ENCODE measurements around the gene BCAP29. TPM values are rescaled to one million over a fixed set of nuclear protein-coding genes. Genes with fewer than 3 reads are reported as not detected.
"Not testable (repeated sequence)": the region's sequence is repeated elsewhere in the genome, so short reads cannot be mapped to it uniquely, and the experiment has no call there.

BCAP29 gene, protein sequence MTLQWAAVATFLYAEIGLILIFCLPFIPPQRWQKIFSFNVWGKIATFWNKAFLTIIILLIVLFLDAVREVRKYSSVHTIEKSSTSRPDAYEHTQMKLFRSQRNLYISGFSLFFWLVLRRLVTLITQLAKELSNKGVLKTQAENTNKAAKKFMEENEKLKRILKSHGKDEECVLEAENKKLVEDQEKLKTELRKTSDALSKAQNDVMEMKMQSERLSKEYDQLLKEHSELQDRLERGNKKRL
- total RNA-seq: 109 TPM
- long read RNA-seq, full-length matches to known transcripts: 134 of 165 reads
- long read RNA-seq, partial matches to known transcripts: 17 of 165 reads
- long read RNA-seq, other reads (novel, unspliced or antisense): 14 of 165 reads

DNA sequence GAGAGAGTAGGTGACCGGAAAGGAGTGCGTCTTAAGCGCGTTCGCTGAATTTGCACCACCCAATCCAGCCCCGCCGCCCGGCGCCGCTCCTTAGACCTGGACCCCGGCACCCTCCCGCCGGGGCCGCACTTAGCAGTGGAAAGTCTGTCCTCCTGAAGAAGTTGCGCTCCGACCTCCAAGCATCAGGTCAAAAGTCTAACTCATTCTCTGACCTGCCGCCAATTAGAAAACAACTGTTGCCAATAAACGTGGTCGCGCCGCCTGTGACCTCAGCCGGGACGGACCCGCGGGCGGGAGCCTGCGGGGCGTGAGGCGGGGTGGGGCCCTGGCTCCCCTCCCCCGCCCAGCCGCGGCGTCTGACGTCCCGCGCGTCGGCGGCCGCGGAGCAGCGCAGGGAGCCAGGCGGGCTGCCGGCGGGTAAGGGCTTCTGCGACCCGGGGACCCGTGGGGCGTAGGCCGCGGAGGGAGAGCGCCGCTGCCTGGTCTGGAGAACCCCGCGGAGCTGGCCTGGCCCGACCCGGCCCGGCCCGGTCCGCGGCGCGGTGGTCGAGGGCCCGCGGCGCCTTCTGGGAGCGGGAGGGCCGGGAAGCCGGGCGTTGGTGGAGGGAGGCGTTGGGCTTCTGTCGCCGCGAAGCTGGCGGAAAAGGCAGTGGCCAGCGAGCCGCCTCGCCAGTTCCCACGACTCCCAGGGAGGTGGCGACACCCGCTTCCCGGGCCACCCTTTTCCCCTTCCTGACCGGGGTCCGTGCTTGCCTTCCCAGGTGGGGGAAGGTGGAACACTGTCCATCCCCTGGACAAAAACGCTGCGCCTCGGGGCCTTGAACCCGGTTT lies at the start of gene BCAP29:
Gene BCAP29, plus strand, starts transcription at position 362 of the 831 bp plus-strand sequence. CDS start 527 bp downstream, outside the sequence.
- intact Hi-C loops (cut with DNase I): loop anchor here (1.0 to 2.0 kb wide), 4 partner anchors 15 to 412 kb away; no protein-coding TSS in a partner anchor
- peak; percentile 92 for DNase-seq (ENCODE audit: low spot score)

DNA sequence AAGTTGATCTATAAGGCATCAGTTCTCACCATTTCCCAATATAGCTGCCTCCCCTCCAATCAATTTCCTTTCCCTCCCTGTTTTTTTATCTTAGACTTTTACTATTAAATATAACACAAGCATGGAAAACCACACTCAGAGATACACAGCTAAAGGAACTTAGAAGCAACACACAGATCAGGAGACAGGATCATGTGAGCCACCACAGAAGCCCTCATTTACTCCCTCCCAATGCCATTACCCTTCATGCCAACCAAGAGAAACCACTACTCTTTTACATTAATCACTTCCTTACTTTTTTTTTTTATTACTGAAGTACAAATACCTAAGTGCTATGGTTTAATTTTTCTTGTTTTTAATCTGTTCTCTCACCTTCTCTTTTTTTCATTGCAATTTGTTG lies 49.3 kb upstream of the BCAP29 start:
- intact Hi-C loops (cut with DNase I): no loop called here
- no peak for DNase-seq (ENCODE audit: low spot score)

DNA sequence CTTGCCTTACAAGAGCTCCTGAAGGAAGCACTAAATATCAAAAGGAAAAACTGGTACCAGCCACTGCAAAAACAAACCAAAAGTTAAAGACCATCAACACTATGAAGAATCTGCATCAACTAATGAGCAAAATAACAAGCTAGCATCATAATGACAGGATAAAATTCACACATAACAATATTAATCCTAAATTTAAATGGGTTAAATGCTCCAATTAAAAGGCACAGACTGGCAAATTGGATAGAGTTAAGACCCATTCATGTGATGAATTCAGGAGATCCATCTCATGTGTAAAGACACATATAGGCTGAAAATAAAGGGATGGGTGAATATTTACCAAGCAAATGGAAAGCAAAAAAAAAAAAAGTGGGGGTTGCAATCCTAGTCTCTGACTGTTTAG lies 45.9 kb upstream of the BCAP29 start:
- intact Hi-C loops (cut with DNase I): no loop called here
- no peak for DNase-seq (ENCODE audit: low spot score)

DNA sequence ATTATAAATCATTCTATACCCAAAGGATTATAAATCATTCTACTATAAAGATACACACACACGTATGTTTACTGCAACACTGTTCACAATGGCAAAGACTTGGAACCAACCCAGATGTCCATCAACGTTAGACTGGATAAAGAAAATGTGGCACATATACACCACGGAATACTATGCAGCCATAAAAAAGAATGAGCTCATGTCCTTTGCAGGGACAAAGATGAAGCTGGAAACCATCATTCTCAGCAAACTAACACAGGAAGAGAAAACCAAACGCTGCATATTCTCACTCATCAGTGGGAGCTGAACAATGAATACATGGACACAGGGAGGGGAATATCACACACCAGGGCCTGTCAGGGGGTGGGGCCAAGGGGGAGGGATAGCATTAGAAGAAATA lies 42.8 kb upstream of the BCAP29 start:
- DNase-seq (ENCODE audit: low spot score); intact Hi-C loops (cut with DNase I): not testable (repeated sequence)

DNA sequence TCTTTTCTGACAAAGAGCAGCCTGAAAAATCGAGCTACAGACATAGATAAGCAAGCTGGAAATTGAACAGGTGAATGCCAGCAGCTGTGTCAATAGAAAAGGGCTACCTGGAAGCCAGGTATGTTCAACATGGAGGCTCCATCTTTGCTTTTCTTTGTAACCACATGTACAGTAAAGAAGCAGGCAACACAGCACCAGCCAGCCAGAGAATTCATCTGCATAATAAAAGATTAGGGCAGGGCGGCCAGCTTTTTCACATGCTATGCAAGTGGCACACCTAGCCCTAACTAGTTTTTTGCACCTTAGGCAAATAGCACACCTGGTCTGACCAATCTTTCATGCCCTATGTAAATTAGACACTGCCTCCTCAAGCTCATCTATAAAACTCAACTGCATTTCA lies 42.0 kb upstream of the BCAP29 start:
- intact Hi-C loops (cut with DNase I): no loop called here
- DNase-seq (ENCODE audit: low spot score): no peak

DNA sequence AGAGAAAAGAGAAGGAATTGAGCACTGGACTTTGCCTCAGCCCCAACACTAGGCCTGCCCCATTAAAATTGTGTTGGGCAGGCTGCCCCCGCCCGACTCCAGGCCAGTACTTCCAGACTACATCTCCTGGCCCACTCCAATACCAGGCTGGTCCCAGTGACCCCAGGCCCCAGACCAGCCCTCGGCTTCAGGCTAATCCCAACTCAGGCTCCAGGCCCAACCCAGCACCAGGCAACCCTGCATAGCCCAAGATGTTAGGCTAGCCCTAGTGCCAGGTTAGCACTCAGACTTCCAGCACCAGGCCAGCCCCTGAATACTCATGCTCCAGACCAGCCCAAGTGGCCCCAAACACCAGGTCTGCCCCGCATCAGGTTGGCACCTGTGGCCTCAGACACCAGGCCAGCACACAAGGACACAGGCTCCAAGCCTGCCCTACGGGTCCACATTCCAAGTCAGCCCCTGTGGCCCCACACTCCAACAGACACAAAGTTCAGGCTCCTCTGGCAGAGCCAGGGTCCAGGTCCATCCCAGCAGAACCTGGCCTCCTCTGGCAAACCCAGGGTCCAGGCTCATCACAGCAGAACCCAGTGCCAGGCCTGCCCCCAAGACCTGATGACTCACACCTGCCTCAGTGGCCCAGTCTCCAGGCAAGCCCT lies 36.6 kb upstream of the BCAP29 start:
- intact Hi-C loops (cut with DNase I): no loop called here
- no peak for DNase-seq (ENCODE audit: low spot score)

DNA sequence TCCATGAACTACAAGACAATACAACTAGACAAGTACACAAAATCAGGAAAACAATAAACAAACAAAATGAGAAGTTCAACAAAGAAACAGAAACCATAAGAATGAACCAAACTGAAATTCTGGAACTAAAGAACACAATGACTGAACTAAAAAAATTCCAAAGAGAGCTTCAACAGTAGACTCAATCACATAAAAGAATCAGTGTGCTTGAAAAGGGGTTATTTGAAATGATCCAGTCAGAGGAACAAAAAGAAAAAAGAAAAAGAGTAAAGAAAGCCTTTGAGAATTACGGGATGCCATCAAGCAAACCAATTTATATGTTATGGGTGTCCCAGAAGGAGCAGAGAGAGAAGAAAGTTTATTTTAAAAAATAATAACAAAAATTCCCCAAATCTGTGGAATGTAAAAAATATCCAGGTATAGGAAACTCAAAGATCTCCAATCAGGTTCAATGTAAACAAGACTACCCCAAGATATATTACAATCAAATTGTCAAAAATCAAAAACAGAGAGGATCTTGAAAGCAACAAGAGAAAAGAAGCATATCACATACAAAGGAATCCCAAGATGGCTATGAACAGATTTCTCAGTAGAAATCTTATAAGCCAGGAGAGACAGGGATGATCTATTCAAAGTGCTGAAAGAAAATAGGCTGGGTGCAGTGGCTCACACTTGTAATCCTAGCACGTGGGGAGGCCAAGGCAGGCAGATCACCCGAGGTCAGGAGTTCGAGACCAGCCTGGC lies 35.0 kb upstream of the BCAP29 start:
- DNase-seq (ENCODE audit: low spot score): no peak
- intact Hi-C loops (cut with DNase I): no loop called here

DNA sequence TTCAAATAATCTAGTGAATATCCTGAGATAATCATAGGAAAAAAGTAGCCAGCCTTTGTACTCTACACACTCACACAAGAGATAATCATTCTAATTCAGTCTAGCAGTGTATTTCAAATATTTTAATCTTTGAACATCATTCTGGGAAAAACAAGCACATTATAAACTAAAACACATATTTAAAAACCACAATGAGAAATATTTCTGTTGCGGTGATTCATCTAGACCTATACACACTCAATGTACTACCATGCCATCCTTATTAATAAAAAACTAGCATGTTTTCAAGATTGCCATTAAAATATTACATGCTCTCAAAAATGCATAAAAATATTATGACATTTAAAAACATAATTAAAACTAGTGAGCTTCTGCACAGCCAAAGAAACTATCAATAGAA lies 28.1 kb upstream of the BCAP29 start:
- intact Hi-C loops (cut with DNase I): no loop called here
- no peak for DNase-seq (ENCODE audit: low spot score)

DNA sequence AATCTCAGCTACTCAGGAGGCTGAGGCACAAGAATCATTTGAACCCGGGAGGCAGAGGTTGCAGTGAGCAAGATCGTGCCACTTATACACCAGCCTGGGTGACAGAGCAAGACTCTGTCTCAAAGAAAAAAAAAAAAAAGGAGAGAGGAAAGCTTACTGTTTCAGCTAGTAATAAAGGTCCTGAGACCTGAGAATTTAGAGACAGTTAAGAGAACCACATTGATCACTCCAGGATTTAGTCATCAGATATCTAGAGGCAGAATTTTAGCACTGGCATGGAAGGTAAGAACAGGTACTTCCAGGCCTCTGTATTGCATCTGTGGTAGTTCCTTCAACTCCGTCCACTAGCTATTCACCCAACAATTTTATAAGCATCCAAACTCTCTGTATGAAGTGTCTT lies 24.2 kb upstream of the BCAP29 start:
- no peak for DNase-seq (ENCODE audit: low spot score)
- intact Hi-C loops (cut with DNase I): no loop called here

DNA sequence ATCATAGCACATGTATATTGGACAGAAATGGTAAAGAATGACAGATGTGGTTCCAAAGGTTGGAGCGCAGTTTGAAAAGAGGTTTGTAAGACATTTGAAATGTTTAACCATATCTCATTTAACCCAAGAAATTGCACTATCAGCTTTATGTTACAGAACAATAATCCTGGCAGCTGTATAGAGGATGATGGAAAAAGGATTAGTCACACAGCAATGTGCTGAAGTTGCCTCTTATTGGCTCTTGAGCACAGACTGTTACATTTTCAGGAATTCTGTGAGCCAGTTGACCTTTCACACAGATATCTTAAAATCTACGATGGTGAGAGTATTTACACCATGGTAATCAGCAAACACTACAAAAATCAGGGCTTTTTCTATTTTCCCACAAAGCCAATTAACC lies 20.2 kb upstream of the BCAP29 start:
- intact Hi-C loops (cut with DNase I): loop anchor here (10.0 kb wide), 1 partner anchor 55 kb away; no protein-coding TSS in a partner anchor

DNA sequence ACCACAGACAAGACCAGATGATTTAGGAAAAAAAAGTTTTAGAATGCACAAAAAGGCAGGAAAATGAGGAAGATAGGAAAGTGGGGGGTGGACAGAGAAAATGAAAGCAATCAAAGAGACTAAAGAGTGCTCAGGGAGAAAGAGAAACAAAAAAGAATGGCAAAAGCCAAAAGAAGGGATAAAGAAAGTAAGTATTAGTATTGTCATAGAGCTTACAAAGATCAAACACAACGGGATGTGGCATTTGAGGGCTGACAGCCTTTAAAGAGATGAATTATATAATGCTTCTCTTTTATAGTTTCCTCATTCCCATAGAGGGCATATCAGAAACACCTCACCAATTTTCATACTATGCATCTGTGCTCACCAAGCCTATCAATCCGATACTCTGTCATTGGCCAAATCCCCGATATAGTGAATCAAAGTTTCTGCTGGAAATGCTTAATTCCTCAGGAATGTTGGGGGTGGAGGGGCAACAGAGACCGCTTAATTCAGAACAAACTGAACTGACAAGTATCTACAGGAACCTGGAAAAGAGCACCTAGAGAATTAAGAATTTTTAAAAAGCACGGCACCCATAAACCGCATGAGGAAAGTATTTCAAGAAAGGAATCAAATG lies 19.0 kb upstream of the BCAP29 start:
- DNase-seq (ENCODE audit: low spot score): no peak
- intact Hi-C loops (cut with DNase I): loop anchor here (10.0 kb wide), 1 partner anchor 54 kb away; no protein-coding TSS in a partner anchor

More for the DNA sequence above, 20.2 kb upstream of the BCAP29 start:
- DNase-seq (ENCODE audit: low spot score): no peak

DNA sequence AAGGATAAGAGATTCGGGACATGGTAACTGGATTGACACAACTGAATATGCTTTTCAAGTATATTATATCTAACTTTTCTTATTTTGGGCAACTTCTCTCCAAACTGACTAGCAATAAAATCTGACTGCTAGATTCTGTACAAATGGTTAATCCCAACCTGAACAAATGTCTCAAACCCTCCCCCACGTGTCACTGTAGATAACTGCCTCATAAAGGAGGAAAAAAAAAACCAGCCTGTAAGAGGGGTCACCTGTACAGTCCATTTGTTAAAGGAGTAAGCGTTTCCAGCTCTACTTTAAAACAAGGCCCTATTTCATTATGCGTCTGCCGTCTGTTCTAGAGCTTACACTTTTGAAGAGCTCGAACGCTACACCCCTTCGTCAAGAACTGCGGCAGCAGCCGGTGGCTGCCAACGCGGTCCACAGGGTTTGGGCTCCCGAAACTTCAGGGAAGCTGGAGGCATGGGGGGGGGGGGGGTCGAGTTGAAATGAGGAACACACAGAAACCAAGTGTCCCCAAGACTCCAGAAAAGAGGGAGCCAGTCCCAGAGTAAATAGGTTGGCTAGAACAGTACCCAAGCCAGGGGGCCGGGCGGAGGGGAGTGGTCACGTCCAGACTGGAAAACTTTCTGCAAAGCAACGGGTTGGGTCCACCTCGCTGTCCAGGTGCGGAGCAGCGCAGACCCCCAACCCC lies 16.8 kb upstream of the BCAP29 start:
- no peak for DNase-seq (ENCODE audit: low spot score)
- intact Hi-C loops (cut with DNase I): loop anchor here (10.0 kb wide), 1 partner anchor 52 kb away; no protein-coding TSS in a partner anchor

DNA sequence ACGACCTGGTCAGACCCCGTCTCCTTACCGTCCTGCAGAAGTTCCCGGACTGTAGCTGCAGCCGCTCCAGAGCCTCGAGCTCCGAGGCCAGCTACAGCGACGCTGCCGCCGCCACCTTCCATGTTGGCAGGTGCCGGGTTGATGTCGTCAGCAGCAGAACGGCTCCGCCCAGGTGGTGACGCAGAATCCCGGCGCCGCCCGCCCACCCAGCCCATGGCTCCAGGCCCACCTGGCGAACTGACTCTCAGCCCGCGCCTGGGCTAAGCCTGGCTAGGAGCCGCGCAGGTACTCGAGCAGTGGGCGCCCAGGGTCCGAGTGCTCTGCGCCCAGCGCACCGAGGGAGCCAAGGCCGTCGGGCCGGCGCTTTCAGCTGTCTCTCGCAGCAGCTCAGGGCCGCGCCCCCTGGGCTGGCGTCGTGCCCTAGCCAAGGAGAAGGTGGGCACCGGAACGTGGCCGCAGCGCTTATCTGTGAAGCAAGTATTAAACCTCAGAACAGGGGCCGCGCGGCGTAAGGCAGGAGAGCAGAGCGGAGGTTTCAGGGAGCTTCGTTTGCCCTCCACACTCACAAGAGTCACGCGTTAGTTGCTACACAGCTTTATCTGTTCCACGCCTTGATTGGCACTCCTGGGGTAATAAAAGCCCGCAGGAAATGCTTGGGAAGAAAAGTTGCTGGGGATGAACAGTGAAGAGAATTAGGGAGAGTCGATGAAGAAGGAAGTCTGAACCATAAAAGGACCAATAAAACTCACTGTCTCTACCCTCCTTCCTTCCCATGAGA lies 16.1 kb upstream of the BCAP29 start, which contains the start of the genes COG5 and DUS4L:
Gene COG5, minus strand, starts transcription at position 146 of the 778 bp plus-strand sequence. Its CDS starts 24 bp downstream, at position 122.
Gene DUS4L, plus strand, starts transcription at position 197 of the 778 bp plus-strand sequence. CDS start 3,100 bp downstream, outside the sequence.
- intact Hi-C loops (cut with DNase I): loop anchor here (2.0 to 10.0 kb wide), 2 partner anchors 17 to 51 kb away; partner anchors contain the start of gene BCAP29
- peak; percentile 93 for DNase-seq (ENCODE audit: low spot score)

DNA sequence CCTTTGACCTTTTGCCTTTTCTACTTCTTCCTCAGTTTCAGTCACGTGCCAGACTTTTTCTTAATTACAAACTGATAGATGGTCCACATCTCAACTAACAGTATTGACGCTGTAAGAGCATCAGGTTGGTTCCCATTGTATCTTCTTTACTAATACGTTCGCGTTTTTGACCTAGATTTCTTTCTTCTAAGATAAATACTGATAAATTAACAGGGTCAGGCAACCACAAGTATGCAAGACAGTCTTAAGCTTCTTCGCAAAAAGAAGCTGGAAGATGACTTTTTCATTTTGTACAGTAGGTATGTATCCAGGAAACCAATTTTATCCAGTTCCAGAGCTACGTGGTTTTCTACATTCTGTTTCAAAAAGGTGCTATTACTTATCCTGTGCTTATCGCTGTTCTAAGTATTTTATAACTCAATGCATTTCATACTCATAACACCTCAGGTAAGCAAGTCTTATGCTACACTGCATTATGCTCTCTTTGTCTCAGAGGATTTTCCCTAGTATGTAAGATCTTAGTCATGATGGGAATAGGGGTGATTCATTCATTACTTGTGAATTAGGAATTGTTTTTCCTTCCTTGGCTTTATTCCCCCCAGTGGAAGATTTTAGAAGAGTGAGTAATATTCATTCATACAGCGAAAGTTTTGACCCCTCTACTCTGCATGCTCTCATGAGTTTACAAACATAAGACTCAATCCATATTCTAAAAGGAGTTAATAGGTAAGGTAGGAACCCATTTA lies 15.3 kb upstream of the BCAP29 start:
- no peak for DNase-seq (ENCODE audit: low spot score)
- intact Hi-C loops (cut with DNase I): loop anchor here (2.0 to 10.0 kb wide), 2 partner anchors 16 to 50 kb away; partner anchors contain the start of gene BCAP29

DNA sequence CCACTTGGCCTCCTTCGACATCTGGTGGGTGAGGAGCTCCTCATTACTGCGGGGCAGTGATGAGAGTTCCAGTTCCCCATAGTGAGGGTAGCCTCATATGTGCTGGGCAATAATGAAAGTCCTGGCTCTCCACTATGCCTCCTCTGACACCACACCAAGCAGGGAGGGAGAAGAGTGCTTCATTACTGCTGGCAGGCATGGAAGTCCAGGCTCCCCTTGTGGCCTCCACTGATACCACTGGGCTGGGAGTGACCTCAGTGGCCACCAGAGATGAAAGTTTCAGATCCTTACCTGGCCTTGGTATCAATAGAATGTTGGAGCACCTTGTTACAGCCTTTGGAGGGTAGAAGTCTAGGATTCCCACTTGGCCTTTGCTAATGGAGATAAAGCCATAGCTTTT lies 9.7 kb upstream of the BCAP29 start:
- intact Hi-C loops (cut with DNase I): no loop called here
- DNase-seq (ENCODE audit: low spot score): no peak

DNA sequence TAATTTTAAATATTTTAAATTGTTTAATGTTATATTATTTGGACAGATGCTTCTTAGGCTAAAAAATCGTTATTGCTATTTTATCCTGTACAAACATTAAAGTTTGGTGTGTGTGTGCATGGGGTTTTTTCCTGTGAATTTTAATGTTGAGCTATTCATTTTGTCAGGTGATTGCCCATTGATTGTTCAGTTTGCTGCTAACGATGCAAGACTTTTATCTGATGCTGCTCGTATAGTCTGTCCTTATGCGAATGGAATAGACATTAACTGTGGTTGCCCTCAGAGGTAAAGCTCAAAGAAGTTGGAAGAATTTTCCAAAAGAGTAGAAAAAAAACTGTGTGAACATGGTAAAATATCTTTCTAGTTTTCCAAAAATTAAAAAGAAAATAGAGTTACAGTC lies 6.5 kb upstream of the BCAP29 start:
- no peak for DNase-seq (ENCODE audit: low spot score)
- intact Hi-C loops (cut with DNase I): no loop called here

DNA sequence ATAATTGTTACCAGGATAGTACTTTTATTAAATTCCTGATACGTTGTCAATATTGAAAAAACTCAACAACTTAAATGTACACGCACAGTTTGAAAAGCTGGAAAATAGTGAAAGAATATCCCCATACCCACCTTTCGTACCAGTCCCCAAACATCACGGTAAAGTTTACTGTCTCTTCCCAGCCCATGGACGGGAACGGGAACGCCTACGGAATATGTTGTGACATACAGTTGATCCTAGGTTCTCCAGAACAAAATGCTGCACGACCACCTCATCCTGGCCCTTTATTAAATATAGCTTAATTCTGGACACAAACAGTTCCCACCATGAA lies 527 bp upstream of the BCAP29 start:
- intact Hi-C loops (cut with DNase I): no loop called here
- DNase-seq (ENCODE audit: low spot score): no peak

Data from cardiac septum (tissue), 1 donor.